Astrocyte (in vitro differentiated cells and primary cell): ENCODE results near the gene ACOT4.

ENCODE experiments used
- EZH2 ChIP-seq: IDR thresholded peaks from 2 replicates; pipeline ENCODE4 v1.6.1; 2012; ENCODE audit warnings: mild to moderate bottlenecking, low read length, inconsistent platforms; ENCODE audit not compliant: insufficient read depth
- TF ChIP-seq, protein P1 (sequence below): IDR thresholded peaks from 2 replicates; pipeline ENCODE4 v1.5.1; 2011; ENCODE audit warnings: low read depth, mild to moderate bottlenecking, inconsistent platforms, low read length, moderate library complexity; ENCODE audit not compliant: insufficient read depth

DNA sequence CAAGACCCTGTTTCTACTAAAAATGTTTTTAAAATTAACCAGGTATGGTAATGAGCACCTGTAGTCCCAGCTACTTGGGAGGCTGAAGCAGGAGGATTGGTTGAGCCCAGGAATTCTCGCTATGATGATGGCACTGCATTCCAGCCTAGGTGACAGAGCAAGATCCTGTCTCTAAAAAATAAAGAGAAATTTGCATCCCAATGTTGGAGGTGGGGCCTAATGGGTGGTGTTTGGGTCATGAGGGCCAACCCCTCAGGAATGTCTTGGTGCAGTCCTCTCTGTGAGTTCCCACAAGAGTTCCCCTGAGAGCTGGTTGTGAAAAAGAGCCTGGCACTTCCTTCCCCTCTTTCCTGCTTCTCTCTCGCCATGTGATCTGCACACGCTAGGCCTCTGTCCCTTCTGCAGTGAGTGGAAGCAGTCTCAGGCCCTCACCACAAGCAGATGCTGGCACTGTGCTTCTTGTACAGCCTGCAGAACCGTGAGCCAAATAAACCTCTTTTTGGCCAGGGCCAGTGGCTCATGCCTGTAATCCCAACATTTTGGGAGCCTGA is 31.9 kb downstream of the ACOT4 start:
- TF ChIP-seq, protein P1, sequence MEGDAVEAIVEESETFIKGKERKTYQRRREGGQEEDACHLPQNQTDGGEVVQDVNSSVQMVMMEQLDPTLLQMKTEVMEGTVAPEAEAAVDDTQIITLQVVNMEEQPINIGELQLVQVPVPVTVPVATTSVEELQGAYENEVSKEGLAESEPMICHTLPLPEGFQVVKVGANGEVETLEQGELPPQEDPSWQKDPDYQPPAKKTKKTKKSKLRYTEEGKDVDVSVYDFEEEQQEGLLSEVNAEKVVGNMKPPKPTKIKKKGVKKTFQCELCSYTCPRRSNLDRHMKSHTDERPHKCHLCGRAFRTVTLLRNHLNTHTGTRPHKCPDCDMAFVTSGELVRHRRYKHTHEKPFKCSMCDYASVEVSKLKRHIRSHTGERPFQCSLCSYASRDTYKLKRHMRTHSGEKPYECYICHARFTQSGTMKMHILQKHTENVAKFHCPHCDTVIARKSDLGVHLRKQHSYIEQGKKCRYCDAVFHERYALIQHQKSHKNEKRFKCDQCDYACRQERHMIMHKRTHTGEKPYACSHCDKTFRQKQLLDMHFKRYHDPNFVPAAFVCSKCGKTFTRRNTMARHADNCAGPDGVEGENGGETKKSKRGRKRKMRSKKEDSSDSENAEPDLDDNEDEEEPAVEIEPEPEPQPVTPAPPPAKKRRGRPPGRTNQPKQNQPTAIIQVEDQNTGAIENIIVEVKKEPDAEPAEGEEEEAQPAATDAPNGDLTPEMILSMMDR: no peak
- TF ChIP-seq EZH2: no peak
